HCT116 (cell line): Measurements from ENCODE around the gene HMCN1. TPM values are rescaled to one million over a fixed set of nuclear protein-coding genes. Genes with fewer than 3 reads are reported as not detected.
A peak's percentile ranks its signal among the peaks of the same experiment; 100 is the strongest.

Experiments
- ATAC-seq: fragments of 200-7000 bp; cut with Tn5 transposase; 2 replicates; pipeline ENCODE4 v1.9.1; 2020; ENCODE audit warnings: mild to moderate bottlenecking, moderate library complexity
- BruUV-seq: library from RNA; stranded (reverse); fragments of 400-500 nt; replicated peaks from 2 replicates; lab custom pipeline; 2021; lab: Mats Ljungman, UMichigan
- CTCF ChIA-PET: fragments of 300-600 bp; sonication (Branson Sonifier 250); formaldehyde crosslinking; loops from one replicate; lab custom pipeline; 2021; ENCODE audit warnings: antibody characterized with exemption; lab: Charles Lee
- POLR2A ChIA-PET: fragments of 300-600, 350-600 bp; sonication (Branson Sonifier 250); formaldehyde crosslinking; loops from one replicate; lab custom pipeline; 2021; ENCODE audit warnings: antibody characterized with exemption; lab: Charles Lee
- RAD21 ChIA-PET, 2 experiments: fragments of 300-600 bp; sonication (Branson Sonifier 250); formaldehyde crosslinking; loops; one replicate each; lab custom pipeline; 2023; ENCODE audit warnings: low total read pairs in 2 of 2; ENCODE audit not compliant: uncharacterized antibody in 2 of 2, unreplicated experiment in 2 of 2, low non-redundant PET in 1 of 2; lab: Charles Lee
- DNase-seq: peaks from one replicate; pipeline ENCODE4 v3.0.0-alpha.2; 2010; ENCODE audit warnings: low read depth, low spot score
- H2AFZ ChIP-seq: fragments of 200-600 bp; shearing (Covaris generic), sonication (generic); 2 replicates; pipeline ENCODE4 v1.6.1; 2017; ENCODE audit warnings: low read depth, mixed run types, mixed read lengths, antibody characterized with exemption, low read length; ENCODE audit not compliant: poor library complexity, severe bottlenecking
- H3K27ac ChIP-seq: 2 replicates; pipeline ENCODE4 v1.5.1; 2012; ENCODE audit warnings: low read depth, low read length
- H3K27me3 ChIP-seq: fragments of 200-600 bp; sonication (generic); 2 replicates; pipeline ENCODE4 v1.6.1; 2016; ENCODE audit warnings: mixed run types, low read length, mixed read lengths; ENCODE audit not compliant: insufficient read depth
- H3K36me3 ChIP-seq, 2 experiments: fragments of 200-500 bp in 1 of 2; fragments of 200-600 bp in 1 of 2; sonication (Bioruptor generic) in 1 of 2; sonication (generic) in 1 of 2; 2 replicates each; pipeline versions ENCODE4 v1.5.1 to v1.6.1; 2014 to 2016; ENCODE audit warnings: low read length in 2 of 2, inconsistent platforms in 1 of 2, mixed read lengths in 1 of 2, mixed run types in 1 of 2; ENCODE audit not compliant: insufficient read depth in 2 of 2, control insufficient read depth in 1 of 2
- H3K4me1 ChIP-seq, 2 experiments: fragments of 200-600 bp in 1 of 2; sonication (generic) in 1 of 2; 2 replicates each; pipeline versions ENCODE4 v1.5.1 to v1.6.1; 2012 to 2017; ENCODE audit warnings: low read length in 2 of 2, inconsistent platforms in 1 of 2, mild to moderate bottlenecking in 1 of 2, mixed read lengths in 1 of 2, mixed run types in 1 of 2, moderate library complexity in 1 of 2; ENCODE audit not compliant: insufficient read depth in 2 of 2, control insufficient read depth in 1 of 2
- H3K4me2 ChIP-seq: fragments of 200-600 bp; sonication (generic); 2 replicates; pipeline ENCODE4 v1.6.1; 2017; ENCODE audit warnings: mixed run types, low read length, mixed read lengths
- H3K4me3 ChIP-seq, 2 experiments: fragments of 200-600 bp in 1 of 2; sonication (generic) in 1 of 2; replicated peaks in 1 of 2; 2 replicates each; pipeline ENCODE4 v1.5.1; 2011 to 2016; ENCODE audit warnings: low read length in 2 of 2, control low read depth in 1 of 2, low read depth in 1 of 2, mild to moderate bottlenecking in 1 of 2, mixed read lengths in 1 of 2, mixed run types in 1 of 2
- H3K79me2 ChIP-seq: fragments of 200-600 bp; sonication (generic); 2 replicates; pipeline ENCODE4 v1.6.1; 2017; ENCODE audit warnings: mild to moderate bottlenecking, mixed run types, low read length, moderate library complexity, mixed read lengths; ENCODE audit not compliant: insufficient read depth
- H3K9ac ChIP-seq: fragments of 200-600 bp; sonication (generic); 2 replicates; pipeline ENCODE4 v1.6.1; 2016; ENCODE audit warnings: low read length, mixed read lengths
- H3K9me2 ChIP-seq: fragments of 200-600 bp; sonication (generic), shearing (Covaris generic); 2 replicates; pipeline ENCODE4 v1.6.1; 2017; ENCODE audit warnings: mixed run types, mild to moderate bottlenecking, moderate library complexity; ENCODE audit not compliant: insufficient read depth
- H3K9me3 ChIP-seq, 2 experiments: fragments of 200-500 bp in 1 of 2; fragments of 200-600 bp in 1 of 2; sonication (Bioruptor generic) in 1 of 2; sonication (generic) in 1 of 2; 2 replicates each; pipeline ENCODE4 v1.6.1; 2014 to 2017; ENCODE audit warnings: low read length in 2 of 2, mixed read lengths in 2 of 2, inconsistent platforms in 1 of 2, low read depth in 1 of 2, mild to moderate bottlenecking in 1 of 2, mixed run types in 1 of 2, moderate library complexity in 1 of 2; ENCODE audit not compliant: control insufficient read depth in 1 of 2, insufficient read depth in 1 of 2
- H4K20me1 ChIP-seq: fragments of 200-600 bp; sonication (generic), shearing (Covaris generic); 2 replicates; pipeline ENCODE4 v1.6.1; 2017; ENCODE audit warnings: mixed run types, mild to moderate bottlenecking, moderate library complexity; ENCODE audit not compliant: insufficient read depth
- CEBPB ChIP-seq: IDR thresholded peaks from 2 replicates; pipeline ENCODE4 v1.6.1; 2012; ENCODE audit warnings: low read depth
- EZH2 ChIP-seq: fragments of 200-600 bp; sonication (generic); IDR thresholded peaks from 2 replicates; pipeline ENCODE4 v1.6.1; 2017; ENCODE audit warnings: antibody characterized with exemption, mixed run types
- POLR2A ChIP-seq: IDR thresholded peaks from 2 replicates; pipeline ENCODE4 v1.7.0; 2011; ENCODE audit warnings: borderline replicate concordance; ENCODE audit not compliant: insufficient read depth, insufficient read length; ENCODE audit errors: extremely low read depth
- REST ChIP-seq: IDR thresholded peaks from 2 replicates; pipeline ENCODE4 v1.6.1; 2012; ENCODE audit warnings: low read depth
- SRF ChIP-seq: IDR thresholded peaks from 2 replicates; pipeline ENCODE4 v1.6.1; 2012; ENCODE audit warnings: low read depth
- intact Hi-C: fragments of 100-400 bp; cut with micrococcal nuclease; formaldehyde crosslinking; loops from 2 replicates; pipeline ENCODE4 v1.10.0; 2022
- total RNA-seq: library from RNA; stranded (reverse); gene quantifications from one replicate; pipeline ENCODE4 v1.2.1, GENCODE V29; 2021; ENCODE audit not compliant: unreplicated experiment
- TF ChIP-seq, protein P1 (sequence below), 3 experiments: fragments of 200-600 bp in 1 of 3; sonication (generic) in 1 of 3; IDR thresholded peaks in 2 of 3; conservative IDR thresholded peaks in 1 of 3; 2 replicates each; pipeline ENCODE4 v1.5.1; 2012 to 2017; ENCODE audit warnings: low read depth in 2 of 3, low read length in 2 of 3, antibody characterized with exemption in 1 of 3, borderline replicate concordance in 1 of 3, control low read depth in 1 of 3, mild to moderate bottlenecking in 1 of 3, mixed read lengths in 1 of 3, mixed run types in 1 of 3, moderate library complexity in 1 of 3; ENCODE audit not compliant: insufficient read depth in 1 of 3

HMCN1 gene
- total RNA-seq, 1 experiment from 2014 or later = 0.59 TPM

GRCh38 chr1:186102547-186103148 lies 368.5 kb downstream of the HMCN1 start:
- H3K9me3 ChIP-seq = no peaks in the 10 kb centered on the region
- H3K79me2 ChIP-seq = no peaks in the 10 kb centered on the region
- BruUV-seq = no TSS peak
- POLR2A ChIA-PET = no interaction called here
- no peak overlapping the region for H2AFZ ChIP-seq
- no peaks in the 10 kb centered on the region for H3K9me2 ChIP-seq
- CTCF ChIA-PET = no interaction called here
- no peak overlapping the region for H3K4me3 ChIP-seq
- H3K4me1 ChIP-seq = no peaks in the 10 kb centered on the region
- H3K27me3 ChIP-seq = no peaks in the 10 kb centered on the region
- TF ChIP-seq REST = peak; percentile 58
- no peak for TF ChIP-seq CEBPB
- no peak for TF ChIP-seq POLR2A
- TF ChIP-seq, all 23 proteins: peak for 1
- no peak overlapping the region for H3K27ac ChIP-seq
- no peak overlapping the region for H3K9ac ChIP-seq
- no peak for DNase-seq
- RAD21 ChIA-PET = no interaction called here
- intact Hi-C loops = no loop called here
- H3K4me2 ChIP-seq = no peak overlapping the region
- no peak for ATAC-seq
- no peaks in the 10 kb centered on the region for H4K20me1 ChIP-seq
- no peaks in the 10 kb centered on the region for H3K36me3 ChIP-seq

DNA sequence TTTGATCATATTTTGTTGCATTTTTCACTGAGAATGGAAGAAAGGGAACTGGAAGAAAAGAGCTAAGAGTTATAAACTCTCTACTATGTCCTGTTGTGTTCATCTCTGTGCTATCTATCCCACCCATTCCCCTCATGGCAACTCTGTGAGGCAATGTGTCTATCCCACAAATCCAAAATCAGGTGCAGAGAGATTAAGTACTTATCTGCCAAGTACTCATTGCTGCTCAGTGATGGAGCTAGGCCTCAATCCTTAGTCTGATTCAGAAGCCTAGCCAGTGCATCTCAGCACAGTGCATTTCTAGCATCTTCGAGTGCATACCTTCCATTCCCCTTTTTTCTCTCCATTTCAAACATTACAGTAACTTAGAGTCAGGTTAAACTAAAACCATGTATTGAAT lies 370.3 kb downstream of the HMCN1 start:
- POLR2A ChIA-PET = no interaction called here
- BruUV-seq = no TSS peak
- H3K9ac ChIP-seq = no peak overlapping the region
- no peak overlapping the region for H3K4me2 ChIP-seq
- no peaks in the 10 kb centered on the region for H3K9me2 ChIP-seq
- no peak for DNase-seq
- H3K4me1 ChIP-seq = no peaks in the 10 kb centered on the region
- no peak for ATAC-seq
- no peaks in the 10 kb centered on the region for H3K36me3 ChIP-seq
- H3K79me2 ChIP-seq = no peaks in the 10 kb centered on the region
- H3K9me3 ChIP-seq = no peaks in the 10 kb centered on the region
- H4K20me1 ChIP-seq = no peaks in the 10 kb centered on the region
- no peak overlapping the region for H3K4me3 ChIP-seq
- intact Hi-C loops = no loop called here
- RAD21 ChIA-PET = no interaction called here
- no peak overlapping the region for H2AFZ ChIP-seq
- H3K27me3 ChIP-seq = no peaks in the 10 kb centered on the region
- CTCF ChIA-PET = no interaction called here
- H3K27ac ChIP-seq = no peak overlapping the region
- TF ChIP-seq, protein P1, sequence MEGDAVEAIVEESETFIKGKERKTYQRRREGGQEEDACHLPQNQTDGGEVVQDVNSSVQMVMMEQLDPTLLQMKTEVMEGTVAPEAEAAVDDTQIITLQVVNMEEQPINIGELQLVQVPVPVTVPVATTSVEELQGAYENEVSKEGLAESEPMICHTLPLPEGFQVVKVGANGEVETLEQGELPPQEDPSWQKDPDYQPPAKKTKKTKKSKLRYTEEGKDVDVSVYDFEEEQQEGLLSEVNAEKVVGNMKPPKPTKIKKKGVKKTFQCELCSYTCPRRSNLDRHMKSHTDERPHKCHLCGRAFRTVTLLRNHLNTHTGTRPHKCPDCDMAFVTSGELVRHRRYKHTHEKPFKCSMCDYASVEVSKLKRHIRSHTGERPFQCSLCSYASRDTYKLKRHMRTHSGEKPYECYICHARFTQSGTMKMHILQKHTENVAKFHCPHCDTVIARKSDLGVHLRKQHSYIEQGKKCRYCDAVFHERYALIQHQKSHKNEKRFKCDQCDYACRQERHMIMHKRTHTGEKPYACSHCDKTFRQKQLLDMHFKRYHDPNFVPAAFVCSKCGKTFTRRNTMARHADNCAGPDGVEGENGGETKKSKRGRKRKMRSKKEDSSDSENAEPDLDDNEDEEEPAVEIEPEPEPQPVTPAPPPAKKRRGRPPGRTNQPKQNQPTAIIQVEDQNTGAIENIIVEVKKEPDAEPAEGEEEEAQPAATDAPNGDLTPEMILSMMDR (IDR thresholded peaks at IDR 0.05 in 2 of 3, conservative IDR thresholded peaks at IDR 0.05 in 1 of 3; ENCODE audit: borderline replicate concordance in 1 of 3, insufficient read depth in 1 of 3, low read depth in 2 of 3, low read length in 2 of 3) = no peak
- TF ChIP-seq SRF (no peak), REST (no peak), EZH2 (no peak)
